H4 (cell line): ENCODE measurements around the gene FOXN3. TPM values are rescaled to one million over a fixed set of nuclear protein-coding genes. Genes with fewer than 3 reads are reported as not detected.
A peak's percentile ranks its signal among the peaks of the same experiment; 100 is the strongest.

Experiments used
- DNase-seq: peaks from one replicate; pipeline ENCODE4 v3.0.0-alpha.2; 2015; ENCODE audit warnings: low spot score
- total RNA-seq: library from RNA; depleted of rRNA; stranded (reverse); fragments of >200 nt; shearing (Covaris generic); gene quantifications from 2 replicates; pipeline ENCODE4 v1.2.3, GENCODE V29; 2014

Gene FOXN3
- total RNA-seq, 1 experiment from 2014 or later: 12.2 TPM

DNA sequence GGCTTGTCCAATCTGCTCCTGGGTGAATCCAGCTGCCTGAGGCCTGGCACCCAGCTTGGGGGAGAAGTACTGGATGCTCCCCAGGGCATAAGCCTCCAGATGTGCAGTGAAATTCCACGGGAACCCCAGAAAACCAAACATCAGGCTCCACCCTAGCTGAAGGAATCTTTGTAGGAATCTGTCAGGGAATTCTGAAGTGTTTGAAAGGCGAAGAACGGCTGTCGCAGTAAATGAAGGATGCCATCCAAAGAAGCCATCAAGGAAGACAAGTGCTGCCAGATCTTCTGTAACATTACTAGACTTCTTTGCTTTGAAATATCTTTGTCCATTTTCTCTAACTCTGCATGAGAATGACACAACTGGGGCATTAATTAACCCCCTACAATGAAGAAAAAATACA, 219.4 kb downstream of the FOXN3 start:
- no peak for DNase-seq

- no peak for DNase-seq
Observed at GRCh38 chr14:89196545-89196944, 220.5 kb downstream of the FOXN3 start.

GRCh38 chr14:89194376-89194775, 222.7 kb downstream of the FOXN3 start:
- no peak for DNase-seq

DNA sequence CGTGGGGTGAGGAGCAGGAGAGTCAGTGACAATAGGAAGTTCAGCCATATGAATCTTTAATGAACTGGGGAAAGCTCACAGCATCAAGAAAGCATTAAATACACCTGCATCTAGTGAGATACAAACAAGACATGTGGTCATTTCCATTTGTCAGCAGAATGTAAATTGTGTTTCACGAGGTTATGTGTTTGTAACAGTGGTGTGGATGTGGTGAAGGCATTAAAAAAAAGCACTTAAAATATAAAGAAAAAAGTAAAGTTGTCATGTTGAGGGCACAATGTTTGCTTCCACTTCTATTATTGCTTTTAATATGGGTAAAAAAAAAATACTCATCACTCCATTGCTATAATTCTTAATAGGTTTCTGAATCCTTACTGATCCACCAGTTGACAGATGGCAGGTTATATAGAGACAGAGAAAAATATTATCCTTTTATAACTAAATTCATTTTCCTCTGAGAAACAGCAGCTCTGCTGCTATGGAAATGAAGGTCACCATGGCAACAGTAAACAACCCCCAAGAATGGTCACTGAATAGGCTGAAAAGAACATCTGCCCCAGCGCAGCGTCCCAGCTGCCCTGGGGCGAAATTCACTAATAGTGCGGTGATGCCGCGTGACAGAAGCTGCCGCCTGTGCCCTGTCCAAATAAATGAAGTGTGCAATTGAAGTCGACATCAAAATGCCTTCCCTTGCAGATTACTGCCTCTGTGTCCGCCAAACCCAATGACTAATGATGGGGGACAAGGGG, 226.1 kb downstream of the FOXN3 start:
- DNase-seq: no peak

GRCh38 chr14:89188492-89188891, 228.5 kb downstream of the FOXN3 start:
- no peak for DNase-seq

- no peak for DNase-seq
Observed at GRCh38 chr14:89187501-89187900, 229.5 kb downstream of the FOXN3 start.

DNA sequence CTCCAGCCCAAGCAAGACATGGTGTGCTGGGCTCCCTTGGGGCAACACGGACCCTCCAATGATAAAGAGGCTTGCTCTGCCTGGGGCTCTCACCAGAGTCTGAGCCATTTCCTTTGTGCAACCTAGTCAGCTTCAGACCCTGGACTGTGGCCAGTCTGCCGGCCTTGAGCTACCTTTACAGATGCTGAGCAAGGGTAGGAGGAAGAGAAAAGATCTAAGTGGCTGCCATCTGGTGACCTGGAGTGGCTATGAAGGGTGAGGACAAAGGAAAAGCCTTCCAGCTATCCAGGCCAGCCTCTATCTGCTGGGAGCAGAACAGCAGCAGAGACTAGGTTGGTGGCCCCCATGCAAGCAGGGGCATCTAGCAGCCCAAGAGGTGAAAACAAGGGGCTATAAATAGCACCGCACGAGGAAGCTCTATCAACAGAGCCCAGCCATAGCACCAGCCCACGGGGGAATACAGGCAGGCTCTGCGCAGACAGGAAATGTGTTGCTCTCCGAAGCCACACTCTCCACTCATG, 230.1 kb downstream of the FOXN3 start:
- no peak for DNase-seq

DNA sequence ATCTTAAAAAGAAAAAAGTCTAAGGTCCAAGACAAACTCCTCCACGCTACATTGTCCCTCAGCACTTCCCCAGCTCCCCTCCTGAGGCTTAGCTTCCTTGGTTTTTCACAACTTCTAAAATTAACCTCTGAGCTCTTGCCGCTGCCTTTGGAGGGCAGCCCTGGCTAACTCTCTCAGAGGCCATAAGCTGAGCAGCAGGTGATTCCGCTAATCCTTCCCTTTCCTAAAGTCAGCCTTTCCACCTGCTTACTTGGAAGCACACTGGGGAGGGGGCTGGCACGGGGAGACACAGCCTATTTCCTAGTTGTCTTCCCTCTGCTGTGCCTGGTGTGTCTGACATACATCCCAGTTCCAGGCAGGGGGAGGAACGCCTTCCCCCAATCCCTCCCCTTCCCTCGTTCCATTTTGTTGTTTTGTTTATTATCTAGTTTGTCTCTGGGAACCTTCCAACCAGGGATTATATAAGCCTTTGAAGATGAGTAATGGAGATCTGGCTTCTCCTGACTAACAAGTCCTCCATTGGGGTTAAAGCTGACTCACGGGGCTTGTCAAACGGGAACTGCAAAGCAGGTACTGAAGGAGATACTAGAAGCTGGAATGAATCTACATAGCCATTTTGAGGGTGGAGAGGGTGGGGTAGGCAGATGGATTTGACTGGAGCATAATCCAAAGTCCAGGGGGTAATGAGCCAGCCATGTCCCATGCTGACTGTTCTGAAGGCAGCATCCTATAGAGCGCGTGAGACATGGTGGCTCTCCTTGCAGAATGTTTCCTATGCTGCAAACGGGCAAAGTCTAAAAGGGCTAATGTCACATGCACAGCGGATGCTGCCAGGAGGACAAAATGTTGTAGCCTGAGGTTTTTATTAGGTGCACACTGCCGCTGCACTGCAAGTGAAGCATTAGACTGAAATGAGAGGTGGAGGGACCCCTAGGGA, 230.8 kb downstream of the FOXN3 start:
- peak; percentile 51 for DNase-seq

GRCh38 chr14:89184952-89185351, 232.1 kb downstream of the FOXN3 start:
- no peak for DNase-seq

- DNase-seq: no peak
Observed at GRCh38 chr14:89182326-89182725, 234.7 kb downstream of the FOXN3 start.

- DNase-seq: no peak
Observed at GRCh38 chr14:89180546-89180945, 236.5 kb downstream of the FOXN3 start.

DNA sequence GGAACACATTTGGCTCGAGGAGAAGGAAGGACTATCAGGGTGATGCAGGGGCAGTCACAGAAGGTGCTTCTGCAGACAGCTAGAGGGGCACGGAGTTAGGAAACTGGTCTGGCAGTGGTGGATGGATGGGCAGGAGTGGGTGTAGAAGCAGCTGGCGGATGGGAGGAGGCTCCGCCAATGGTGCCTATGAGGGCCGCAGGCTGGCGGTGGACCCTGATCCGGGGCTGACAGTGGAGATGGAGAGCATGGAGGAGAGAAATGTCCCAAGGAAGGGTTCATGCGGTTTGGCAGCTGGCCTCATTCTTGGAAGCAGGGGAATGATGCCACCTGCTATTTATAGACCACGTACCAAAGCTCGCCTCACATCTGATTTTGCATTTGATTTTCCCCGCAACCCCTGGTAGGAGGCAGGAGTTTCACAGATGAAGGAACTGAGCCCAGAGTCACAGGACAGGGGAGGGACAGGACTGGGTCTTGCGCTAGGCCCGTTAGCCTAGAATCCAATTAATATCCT, 237.1 kb downstream of the FOXN3 start:
- DNase-seq: no peak

GRCh38 chr14:89178800-89179535, 238.1 kb downstream of the FOXN3 start:
- DNase-seq: no peak

DNA sequence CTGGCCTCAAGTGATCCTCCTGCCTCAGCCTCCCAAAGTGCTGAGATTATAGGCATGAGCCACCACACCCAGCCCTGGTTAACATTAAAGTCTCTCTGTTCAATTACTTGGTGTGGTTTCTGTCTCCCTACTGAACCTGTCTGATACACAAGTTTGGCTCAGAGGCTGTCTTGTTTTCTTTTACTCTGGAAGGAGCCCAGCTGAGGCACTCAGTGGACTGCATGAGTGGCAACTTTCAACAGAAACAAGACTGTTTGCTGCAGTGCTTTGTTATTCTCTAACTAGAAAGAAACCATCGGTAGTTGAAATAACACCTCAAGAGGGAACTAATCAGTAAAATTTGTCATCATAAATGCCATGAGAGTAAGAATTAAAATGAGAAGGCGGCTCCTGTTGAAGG, 238.7 kb downstream of the FOXN3 start:
- no peak for DNase-seq

DNA sequence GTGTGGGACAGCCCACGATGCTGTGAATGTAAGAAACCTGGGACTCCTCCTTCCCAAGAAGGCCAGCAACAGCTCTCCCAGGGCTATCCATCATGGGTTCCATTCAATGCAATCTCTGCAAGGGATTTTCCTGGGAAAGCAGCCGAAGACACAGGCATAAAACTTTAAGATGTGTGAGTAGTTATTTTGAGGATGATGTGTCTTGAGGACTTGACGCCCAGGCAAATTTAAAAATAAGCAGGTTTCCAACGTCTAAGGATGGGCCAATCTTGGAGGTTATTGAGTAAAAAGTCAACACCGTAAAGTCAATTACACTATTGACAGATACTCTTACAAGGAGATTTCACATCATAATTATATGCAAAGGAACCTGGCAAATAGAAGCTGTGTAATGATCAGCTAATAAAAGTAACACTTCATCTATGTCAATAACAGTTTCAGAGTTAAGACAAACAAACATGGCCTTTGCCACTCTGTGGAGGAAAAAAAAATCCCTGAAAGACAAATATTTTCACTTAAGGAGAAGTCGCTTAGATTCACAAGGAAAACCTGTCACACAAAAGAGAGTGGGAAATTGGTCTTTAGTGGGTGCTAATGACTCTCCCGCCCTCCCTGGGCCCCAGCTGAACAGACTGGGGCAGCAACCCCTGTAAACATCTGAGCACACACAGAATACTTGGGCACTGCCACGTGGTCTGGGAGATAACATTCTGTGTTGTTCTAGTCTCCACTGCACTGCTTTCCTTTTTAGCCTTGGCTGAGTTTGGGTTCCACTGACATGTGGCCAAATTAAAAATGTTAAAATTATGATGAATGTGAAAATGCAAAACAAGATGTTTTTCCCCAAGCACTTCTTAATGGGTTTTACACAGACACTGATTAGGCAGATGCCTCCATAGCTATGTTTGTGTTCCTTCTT, 240.9 kb downstream of the FOXN3 start:
- DNase-seq: no peak

GRCh38 chr14:89171628-89172027, 245.4 kb downstream of the FOXN3 start:
- no peak for DNase-seq

DNA sequence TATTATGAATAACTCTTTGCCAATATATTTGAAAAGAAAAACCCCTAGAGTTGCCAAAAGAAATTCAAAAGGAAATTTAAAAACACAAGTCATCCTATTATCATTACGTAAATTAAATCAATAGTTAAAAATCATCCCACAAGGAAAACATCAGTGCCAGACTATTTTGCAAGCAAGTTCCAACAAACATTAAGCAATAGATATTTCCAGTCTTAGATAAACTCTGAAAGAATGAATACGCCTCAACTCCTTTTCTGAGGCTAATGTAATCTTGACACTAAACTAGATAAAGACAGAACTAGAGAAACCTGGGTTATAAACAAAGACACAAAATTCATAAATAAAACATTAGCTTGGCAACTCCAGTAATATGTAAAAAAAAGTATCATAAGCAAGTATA, 245.9 kb downstream of the FOXN3 start:
- no peak for DNase-seq

GRCh38 chr14:89167705-89168104, 249.3 kb downstream of the FOXN3 start:
- DNase-seq: no peak

DNA sequence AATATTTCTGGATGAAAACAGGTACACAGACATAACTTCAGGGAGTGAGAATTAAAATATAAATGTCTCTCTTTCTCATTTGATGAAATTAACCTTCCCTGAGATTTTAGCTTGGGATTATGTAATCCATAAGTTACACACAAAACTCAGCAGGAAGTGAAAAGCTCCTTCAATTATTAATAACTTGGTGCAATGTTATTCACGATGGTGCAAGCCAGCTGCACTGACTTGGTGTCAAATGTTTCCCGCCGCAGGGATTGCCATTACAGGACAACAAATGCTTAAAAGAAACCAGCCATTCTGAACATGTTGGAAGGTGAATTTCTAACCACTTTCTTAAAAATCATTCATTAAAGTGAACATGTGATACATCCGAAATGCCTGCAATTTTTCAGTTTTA, 250.4 kb downstream of the FOXN3 start:
- DNase-seq: no peak
